Gastrocnemius medialis (tissue), 4 donors: ENCODE data around the gene KAZN.

Experiments used
- CTCF ChIP-seq, 5 experiments: fragments of 450-650 bp in 3 of 5; fragments of 200-600 bp in 2 of 5; sonication (generic) in 2 of 5; IDR thresholded peaks in 4 of 5; conservative IDR thresholded peaks in 1 of 5; 1 replicate in 4 of 5; 2 replicates in 1 of 5; pipeline ENCODE4 v1.5.1; 2016 to 2019; ENCODE audit warnings: antibody characterized with exemption in 5 of 5, mild to moderate bottlenecking in 3 of 5, moderate library complexity in 3 of 5
- POLR2A ChIP-seq, 2 donors: fragments of 450-650 bp; IDR thresholded peaks; one replicate each; pipeline ENCODE4 v1.6.1; 2017; ENCODE audit warnings: antibody characterized with exemption in 2 of 2, mild to moderate bottlenecking in 2 of 2, moderate library complexity in 2 of 2

- TF ChIP-seq CTCF (IDR thresholded peaks at IDR 0.05 in 4 of 5, conservative IDR thresholded peaks at IDR 0.05 in 1 of 5) (no peak), POLR2A (IDR thresholded peaks at IDR 0.05) (no peak)
Measured at GRCh38 chr1:14631421-14631820, 32.9 kb downstream of the KAZN start.
